Stimulated activated CD8-positive, alpha-beta memory T cell treated with anti-CD3 and anti-CD28 coated beads, Interleukin-7, amount 100 ng/mL, for 1 hour (primary cell): ENCODE measurements around the gene PPARG.

Source experiments
- DNase-seq, 2 donors: peaks; one replicate each; pipeline ENCODE4 v3.0.0-alpha.2; 2020; ENCODE audit warnings: low read depth in 2 of 2

The PPARG gene

GRCh38 chr3:12409684-12410596 lies 121.1 kb downstream of the PPARG start:
- no peak for DNase-seq

- no peak for DNase-seq
These were observed 124.9 kb downstream of the PPARG start for GRCh38 chr3:12413721-12414255.

GRCh38 chr3:12415014-12415680 lies 126.3 kb downstream of the PPARG start:
- DNase-seq: no peak

GRCh38 chr3:12416731-12417130 lies 127.9 kb downstream of the PPARG start:
- no peak for DNase-seq

- DNase-seq: no peak
These were observed 131.5 kb downstream of the PPARG start for GRCh38 chr3:12420393-12420792.

GRCh38 chr3:12421132-12421531 lies 132.3 kb downstream of the PPARG start:
- DNase-seq: no peak

- DNase-seq: no peak
These were observed 134.3 kb downstream of the PPARG start for GRCh38 chr3:12423131-12423530.

GRCh38 chr3:12423918-12424630 lies 135.2 kb downstream of the PPARG start:
- no peak for DNase-seq

GRCh38 chr3:12424635-12425319 lies 135.9 kb downstream of the PPARG start:
- DNase-seq: no peak

- no peak for DNase-seq
These were observed 137.1 kb downstream of the PPARG start for GRCh38 chr3:12425850-12426579.

GRCh38 chr3:12427551-12427950 lies 138.7 kb downstream of the PPARG start:
- no peak for DNase-seq

GRCh38 chr3:12428126-12428525 lies 139.3 kb downstream of the PPARG start:
- no peak for DNase-seq

GRCh38 chr3:12430086-12430485 lies 141.2 kb downstream of the PPARG start:
- DNase-seq: no peak

- DNase-seq: no peak
These were observed 145.0 kb downstream of the PPARG start for GRCh38 chr3:12433823-12434222.

- DNase-seq: no peak
These were observed 147.8 kb downstream of the PPARG start for GRCh38 chr3:12436514-12437220.

GRCh38 chr3:12437221-12437605 lies 148.3 kb downstream of the PPARG start:
- DNase-seq: no peak

- no peak for DNase-seq
These were observed 149.0 kb downstream of the PPARG start for GRCh38 chr3:12437861-12438260.

- DNase-seq: no peak
These were observed 149.4 kb downstream of the PPARG start for GRCh38 chr3:12438318-12438717.

GRCh38 chr3:12439161-12439940 lies 150.5 kb downstream of the PPARG start:
- DNase-seq: no peak
